Trophoblast cell (in vitro differentiated cells and primary cell): ENCODE results near the gene ELP4.
"Not testable (repeated sequence)": the region's sequence is repeated elsewhere in the genome, so short reads cannot be mapped to it uniquely, and the experiment has no call there.

ENCODE experiments used
- DNase-seq, 2 donors: peaks; one replicate each; pipeline ENCODE4 v3.0.0-alpha.2; 2016
- H2AFZ ChIP-seq: 2 replicates; pipeline ENCODE4 v1.6.1; 2013; ENCODE audit warnings: low read length, moderate library complexity, mild to moderate bottlenecking; ENCODE audit not compliant: insufficient read depth, poor library complexity
- H2AK5ac ChIP-seq: 2 replicates; pipeline ENCODE4 v1.6.1; 2013; ENCODE audit warnings: mild to moderate bottlenecking, low read length
- H2BK120ac ChIP-seq: 2 replicates; pipeline ENCODE4 v1.6.1; 2013; ENCODE audit warnings: low read length, mild to moderate bottlenecking, moderate library complexity; ENCODE audit not compliant: insufficient read depth, poor library complexity
- H2BK12ac ChIP-seq: 2 replicates; pipeline ENCODE4 v1.6.1; 2013; ENCODE audit warnings: mild to moderate bottlenecking, low read length, moderate library complexity
- H2BK5ac ChIP-seq: 2 replicates; pipeline ENCODE4 v1.6.1; 2013; ENCODE audit warnings: low read length, low read depth, moderate library complexity, mild to moderate bottlenecking; ENCODE audit not compliant: poor library complexity
- H3K14ac ChIP-seq: 2 replicates; pipeline ENCODE4 v1.6.1; 2013; ENCODE audit warnings: mild to moderate bottlenecking, low read length
- H3K18ac ChIP-seq: 2 replicates; pipeline ENCODE4 v1.6.1; 2013; ENCODE audit warnings: mild to moderate bottlenecking, low read length
- H3K23ac ChIP-seq: 2 replicates; pipeline ENCODE4 v1.6.1; 2013; ENCODE audit warnings: low read length
- H3K27ac ChIP-seq: 2 replicates; pipeline ENCODE4 v1.5.1; 2013; ENCODE audit warnings: low read depth, mild to moderate bottlenecking, inconsistent platforms, low read length, moderate library complexity
- H3K27me3 ChIP-seq: 2 replicates; pipeline ENCODE4 v1.6.1; 2013; ENCODE audit warnings: inconsistent platforms, mild to moderate bottlenecking, low read length, moderate library complexity; ENCODE audit not compliant: insufficient read depth
- H3K36me3 ChIP-seq, 2 experiments: 1 replicate in 1 of 2; 2 replicates in 1 of 2; pipeline ENCODE4 v1.6.1; 2013; ENCODE audit warnings: low read length in 2 of 2, mild to moderate bottlenecking in 2 of 2, moderate library complexity in 1 of 2; ENCODE audit not compliant: insufficient read depth in 2 of 2, control insufficient read depth in 1 of 2
- H3K4ac ChIP-seq: 2 replicates; pipeline ENCODE4 v1.6.1; 2013; ENCODE audit warnings: low read depth, mild to moderate bottlenecking, low read length, moderate library complexity
- H3K4me1 ChIP-seq, 2 experiments: 1 replicate in 1 of 2; 2 replicates in 1 of 2; pipeline ENCODE4 v1.6.1; 2013; ENCODE audit warnings: low read length in 2 of 2, mild to moderate bottlenecking in 2 of 2, moderate library complexity in 1 of 2; ENCODE audit not compliant: insufficient read depth in 2 of 2, control insufficient read depth in 1 of 2
- H3K4me2 ChIP-seq: 2 replicates; pipeline ENCODE4 v1.6.1; 2013; ENCODE audit warnings: inconsistent platforms, mild to moderate bottlenecking, low read length, moderate library complexity
- H3K4me3 ChIP-seq: 2 replicates; pipeline ENCODE4 v1.5.1; 2013; ENCODE audit warnings: mild to moderate bottlenecking, low read depth, low read length, inconsistent platforms
- H3K79me1 ChIP-seq: one replicate; pipeline ENCODE4 v1.6.1; 2013; ENCODE audit warnings: low read length
- H3K79me2 ChIP-seq: 2 replicates; pipeline ENCODE4 v1.6.1; 2013; ENCODE audit warnings: low read length, mild to moderate bottlenecking; ENCODE audit not compliant: control insufficient read depth, insufficient read depth, poor library complexity
- H3K9ac ChIP-seq: 2 replicates; pipeline ENCODE4 v1.6.1; 2013; ENCODE audit warnings: mild to moderate bottlenecking, low read length
- H3K9me3 ChIP-seq: 2 replicates; pipeline ENCODE4 v1.6.1; 2013; ENCODE audit warnings: low read depth, mild to moderate bottlenecking, control low read depth, inconsistent platforms, low read length; ENCODE audit not compliant: insufficient read depth
- H4K12ac ChIP-seq: 2 replicates; pipeline ENCODE4 v1.6.1; 2013; ENCODE audit warnings: low read depth, mild to moderate bottlenecking, low read length, moderate library complexity
- H4K8ac ChIP-seq: 2 replicates; pipeline ENCODE4 v1.6.1; 2013; ENCODE audit warnings: low read depth, mild to moderate bottlenecking, low read length, moderate library complexity
- H4K91ac ChIP-seq: one replicate; pipeline ENCODE4 v1.6.1; 2013; ENCODE audit warnings: low read depth, mild to moderate bottlenecking, low read length, moderate library complexity
- WGBS: extraction: QIAGEN DNeasy Blood & Tissue Kit; methylation state at CpG from one replicate; pipeline ENCODE4 v1.1.7; 2013; ENCODE audit warnings: missing lambda C conversion rate; ENCODE audit not compliant: insufficient read length, insufficient coverage; ENCODE audit errors: extremely low coverage; 5-methylcytosine and 5-hydroxymethylcytosine counted together

Gene ELP4

GRCh38 chr11:31487848-31488247 lies 21.7 kb upstream of the ELP4 start:
- WGBS = no CpG with 5 or more reads among the region's 1 CpG
- no peak overlapping the region for H3K27ac ChIP-seq
- no peak overlapping the region for H3K4ac ChIP-seq
- peak; percentile 7 to 65 for DNase-seq
- no peak overlapping the region for H4K8ac ChIP-seq
- H2BK12ac ChIP-seq = no peak overlapping the region
- H4K12ac ChIP-seq = no peak overlapping the region
- no peak overlapping the region for H3K4me2 ChIP-seq
- H2BK5ac ChIP-seq = no peak overlapping the region
- no peak overlapping the region for H3K18ac ChIP-seq
- no peaks in the 10 kb centered on the region for H3K27me3 ChIP-seq
- H2BK120ac ChIP-seq = no peak overlapping the region
- H3K23ac ChIP-seq = no peak overlapping the region
- H2AK5ac ChIP-seq = no peak overlapping the region
- no peak overlapping the region for H3K9ac ChIP-seq
- no peak overlapping the region for H4K91ac ChIP-seq
- H3K4me1 ChIP-seq = no peaks in the 10 kb centered on the region
- no peak overlapping the region for H3K14ac ChIP-seq
- H3K79me1 ChIP-seq = no peaks in the 10 kb centered on the region
- H2AFZ ChIP-seq = no peak overlapping the region
- H3K9me3 ChIP-seq = no peaks in the 10 kb centered on the region
- H3K36me3 ChIP-seq = peaks cover 0 to 2% of the 10 kb centered on the region in 2 experiments
- no peaks in the 10 kb centered on the region for H3K79me2 ChIP-seq
- H3K4me3 ChIP-seq = no peak overlapping the region

- H3K79me1 ChIP-seq = no peaks in the 10 kb centered on the region
- no peak overlapping the region for H2BK12ac ChIP-seq
- H3K14ac ChIP-seq = no peak overlapping the region
- no peak overlapping the region for H2BK5ac ChIP-seq
- H3K9me3 ChIP-seq = peaks cover 2% of the 10 kb centered on the region
- no CpG with 5 or more reads among the region's 2 CpGs for WGBS
- no peak overlapping the region for H4K8ac ChIP-seq
- H2BK120ac ChIP-seq = no peak overlapping the region
- no peaks in the 10 kb centered on the region for H3K79me2 ChIP-seq
- no peak overlapping the region for H3K27ac ChIP-seq
- no peak for DNase-seq
- H2AK5ac ChIP-seq = no peak overlapping the region
- H2AFZ ChIP-seq = no peak overlapping the region
- no peak overlapping the region for H3K4ac ChIP-seq
- H4K12ac ChIP-seq = no peak overlapping the region
- H4K91ac ChIP-seq = no peak overlapping the region
- peaks cover 7% of the 10 kb centered on the region in 2 experiments for H3K36me3 ChIP-seq
- H3K18ac ChIP-seq = no peak overlapping the region
- no peak overlapping the region for H3K4me3 ChIP-seq
- no peaks in the 10 kb centered on the region for H3K27me3 ChIP-seq
- no peaks in the 10 kb centered on the region for H3K4me1 ChIP-seq
- no peak overlapping the region for H3K9ac ChIP-seq
- H3K23ac ChIP-seq = no peak overlapping the region
- H3K4me2 ChIP-seq = no peak overlapping the region
Observed at GRCh38 chr11:31492320-31492913, 17.1 kb upstream of the ELP4 start.

GRCh38 chr11:31493235-31493634 lies 16.3 kb upstream of the ELP4 start:
- Histone ChIP-seq H2AFZ (no peak overlapping the region), H3K36me3 (peaks cover 7% of the 10 kb centered on the region in 2 experiments), H2BK5ac (no peak overlapping the region), H3K9me3 (peaks cover 2% of the 10 kb centered on the region), H3K9ac (no peak overlapping the region), H3K27ac (no peak overlapping the region), H2BK12ac (no peak overlapping the region), H3K27me3 (no peaks in the 10 kb centered on the region), H3K79me1 (no peaks in the 10 kb centered on the region), H3K79me2 (no peaks in the 10 kb centered on the region), H3K4me3 (no peak overlapping the region), H3K14ac (no peak overlapping the region), H2AK5ac (no peak overlapping the region), H3K23ac (no peak overlapping the region), H3K4me2 (no peak overlapping the region), H2BK120ac (no peak overlapping the region), H4K12ac (no peak overlapping the region), H3K4ac (no peak overlapping the region), H3K18ac (no peak overlapping the region), H4K8ac (no peak overlapping the region), H3K4me1 (no peaks in the 10 kb centered on the region), H4K91ac (no peak overlapping the region)
- no CpG with 5 or more reads among the region's 4 CpGs for WGBS
- no peak for DNase-seq

GRCh38 chr11:31493762-31494161 lies 15.8 kb upstream of the ELP4 start:
- not testable (repeated sequence) for H4K91ac ChIP-seq, H3K36me3 ChIP-seq, H3K79me1 ChIP-seq, H4K12ac ChIP-seq, H3K9me3 ChIP-seq, H3K23ac ChIP-seq, H2BK120ac ChIP-seq, H3K79me2 ChIP-seq, H3K4me2 ChIP-seq, DNase-seq, H3K4me1 ChIP-seq, H3K4me3 ChIP-seq, H2AFZ ChIP-seq, H2BK5ac ChIP-seq, H3K27ac ChIP-seq, H3K9ac ChIP-seq, H3K4ac ChIP-seq, H2AK5ac ChIP-seq, H2BK12ac ChIP-seq, H4K8ac ChIP-seq, H3K14ac ChIP-seq, H3K27me3 ChIP-seq
- H3K18ac ChIP-seq = peak overlapping the region; percentile 18
- WGBS = no CpG with 5 or more reads among the region's 4 CpGs
